ENCODE results near the gene TNIK. TPM values are rescaled to one million over a fixed set of nuclear protein-coding genes. Genes with fewer than 3 reads are reported as not detected.
A peak's percentile ranks its signal among the peaks of the same experiment; 100 is the strongest.

TNIK gene
- polyA plus RNA-seq, 1 donor from 2014 or later: 19.3 TPM

GRCh38 chr3:171373711-171374110, 86.5 kb downstream of the TNIK start:
- Histone ChIP-seq H2AFZ (ENCODE audit: low read depth, low read length) (no peak overlapping the region), H3K79me2 (replicated peaks; ENCODE audit: insufficient read depth, low read length) (no peaks in the 10 kb centered on the region), H3K9ac (ENCODE audit: low read length) (no peak overlapping the region), H4K20me1 (ENCODE audit: insufficient read depth) (no peaks in the 10 kb centered on the region), H3K9me2 (ENCODE audit: insufficient read depth, low read length) (no peaks in the 10 kb centered on the region), H3K4me3 (ENCODE audit: low read length) (peak overlapping the region; percentile 8), H3K9me3 (ENCODE audit: low read length) (no peaks in the 10 kb centered on the region), H3K4me2 (ENCODE audit: low read length) (no peak overlapping the region), H3F3A (ENCODE audit: insufficient read depth, low read length, poor library complexity, severe bottlenecking) (no peaks in the 10 kb centered on the region), H3K27me3 (ENCODE audit: insufficient read depth, low read depth, low read length) (no peaks in the 10 kb centered on the region), H3K36me3 (ENCODE audit: insufficient read depth, low read length) (no peaks in the 10 kb centered on the region), H3K27ac (ENCODE audit: low read length) (peak overlapping the region; percentile 36)
- TF ChIP-seq, protein P1, sequence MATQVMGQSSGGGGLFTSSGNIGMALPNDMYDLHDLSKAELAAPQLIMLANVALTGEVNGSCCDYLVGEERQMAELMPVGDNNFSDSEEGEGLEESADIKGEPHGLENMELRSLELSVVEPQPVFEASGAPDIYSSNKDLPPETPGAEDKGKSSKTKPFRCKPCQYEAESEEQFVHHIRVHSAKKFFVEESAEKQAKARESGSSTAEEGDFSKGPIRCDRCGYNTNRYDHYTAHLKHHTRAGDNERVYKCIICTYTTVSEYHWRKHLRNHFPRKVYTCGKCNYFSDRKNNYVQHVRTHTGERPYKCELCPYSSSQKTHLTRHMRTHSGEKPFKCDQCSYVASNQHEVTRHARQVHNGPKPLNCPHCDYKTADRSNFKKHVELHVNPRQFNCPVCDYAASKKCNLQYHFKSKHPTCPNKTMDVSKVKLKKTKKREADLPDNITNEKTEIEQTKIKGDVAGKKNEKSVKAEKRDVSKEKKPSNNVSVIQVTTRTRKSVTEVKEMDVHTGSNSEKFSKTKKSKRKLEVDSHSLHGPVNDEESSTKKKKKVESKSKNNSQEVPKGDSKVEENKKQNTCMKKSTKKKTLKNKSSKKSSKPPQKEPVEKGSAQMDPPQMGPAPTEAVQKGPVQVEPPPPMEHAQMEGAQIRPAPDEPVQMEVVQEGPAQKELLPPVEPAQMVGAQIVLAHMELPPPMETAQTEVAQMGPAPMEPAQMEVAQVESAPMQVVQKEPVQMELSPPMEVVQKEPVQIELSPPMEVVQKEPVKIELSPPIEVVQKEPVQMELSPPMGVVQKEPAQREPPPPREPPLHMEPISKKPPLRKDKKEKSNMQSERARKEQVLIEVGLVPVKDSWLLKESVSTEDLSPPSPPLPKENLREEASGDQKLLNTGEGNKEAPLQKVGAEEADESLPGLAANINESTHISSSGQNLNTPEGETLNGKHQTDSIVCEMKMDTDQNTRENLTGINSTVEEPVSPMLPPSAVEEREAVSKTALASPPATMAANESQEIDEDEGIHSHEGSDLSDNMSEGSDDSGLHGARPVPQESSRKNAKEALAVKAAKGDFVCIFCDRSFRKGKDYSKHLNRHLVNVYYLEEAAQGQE (IDR thresholded peaks at IDR 0.05; ENCODE audit: borderline replicate concordance): no peak
- no peak for TF ChIP-seq EZH2 (IDR thresholded peaks at IDR 0.05; ENCODE audit: borderline replicate concordance, insufficient read depth, low read length, poor library complexity, severe bottlenecking)
- no peak for TF ChIP-seq TAF1 (IDR thresholded peaks at IDR 0.05; ENCODE audit: low read depth)
- TF ChIP-seq, protein P2, sequence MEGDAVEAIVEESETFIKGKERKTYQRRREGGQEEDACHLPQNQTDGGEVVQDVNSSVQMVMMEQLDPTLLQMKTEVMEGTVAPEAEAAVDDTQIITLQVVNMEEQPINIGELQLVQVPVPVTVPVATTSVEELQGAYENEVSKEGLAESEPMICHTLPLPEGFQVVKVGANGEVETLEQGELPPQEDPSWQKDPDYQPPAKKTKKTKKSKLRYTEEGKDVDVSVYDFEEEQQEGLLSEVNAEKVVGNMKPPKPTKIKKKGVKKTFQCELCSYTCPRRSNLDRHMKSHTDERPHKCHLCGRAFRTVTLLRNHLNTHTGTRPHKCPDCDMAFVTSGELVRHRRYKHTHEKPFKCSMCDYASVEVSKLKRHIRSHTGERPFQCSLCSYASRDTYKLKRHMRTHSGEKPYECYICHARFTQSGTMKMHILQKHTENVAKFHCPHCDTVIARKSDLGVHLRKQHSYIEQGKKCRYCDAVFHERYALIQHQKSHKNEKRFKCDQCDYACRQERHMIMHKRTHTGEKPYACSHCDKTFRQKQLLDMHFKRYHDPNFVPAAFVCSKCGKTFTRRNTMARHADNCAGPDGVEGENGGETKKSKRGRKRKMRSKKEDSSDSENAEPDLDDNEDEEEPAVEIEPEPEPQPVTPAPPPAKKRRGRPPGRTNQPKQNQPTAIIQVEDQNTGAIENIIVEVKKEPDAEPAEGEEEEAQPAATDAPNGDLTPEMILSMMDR (IDR thresholded peaks at IDR 0.05; ENCODE audit: poor library complexity, severe bottlenecking): no peak
- no peak for TF ChIP-seq POLR2AphosphoS5 (IDR thresholded peaks at IDR 0.05)
- TF ChIP-seq RAD21 (conservative IDR thresholded peaks at IDR 0.05): no peak
- no peak for TF ChIP-seq MXI1 (conservative IDR thresholded peaks at IDR 0.05; ENCODE audit: poor library complexity, severe bottlenecking)
- TF ChIP-seq SMC3 (conservative IDR thresholded peaks at IDR 0.05; ENCODE audit: poor library complexity): no peak
- no peak for TF ChIP-seq EP300 (conservative IDR thresholded peaks at IDR 0.05; ENCODE audit: poor library complexity, severe bottlenecking)

DNA sequence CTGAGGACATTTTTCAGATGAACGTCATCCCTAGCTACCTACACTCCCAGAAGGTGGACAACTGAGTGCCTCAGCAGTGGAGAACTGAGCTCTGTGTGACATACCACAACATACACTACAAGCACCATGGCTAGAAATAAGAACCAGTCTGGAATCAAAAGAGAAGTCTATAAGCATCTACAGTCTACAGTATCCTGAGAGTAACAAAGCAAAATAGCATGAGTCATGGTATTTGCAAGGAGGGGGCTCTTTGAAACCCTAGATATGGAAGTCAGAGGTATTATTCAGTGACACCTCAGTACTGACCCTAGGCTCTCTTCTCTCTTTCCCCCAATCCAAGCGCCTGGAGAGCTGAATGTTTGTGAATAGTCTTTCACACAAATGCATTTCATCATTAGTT, 87.5 kb downstream of the TNIK start:
- H3K27ac ChIP-seq (ENCODE audit: low read length): no peak overlapping the region
- no peak for TF ChIP-seq EP300 (conservative IDR thresholded peaks at IDR 0.05; ENCODE audit: poor library complexity, severe bottlenecking)
- TF ChIP-seq MXI1 (conservative IDR thresholded peaks at IDR 0.05; ENCODE audit: poor library complexity, severe bottlenecking): no peak
- no peak for TF ChIP-seq EZH2 (IDR thresholded peaks at IDR 0.05; ENCODE audit: borderline replicate concordance, insufficient read depth, low read length, poor library complexity, severe bottlenecking)
- TF ChIP-seq, protein P1 (IDR thresholded peaks at IDR 0.05; ENCODE audit: borderline replicate concordance): no peak
- TF ChIP-seq SMC3 (conservative IDR thresholded peaks at IDR 0.05; ENCODE audit: poor library complexity): no peak
- no peak for TF ChIP-seq TAF1 (IDR thresholded peaks at IDR 0.05; ENCODE audit: low read depth)
- TF ChIP-seq POLR2AphosphoS5 (IDR thresholded peaks at IDR 0.05): no peak
- TF ChIP-seq, protein P2 (IDR thresholded peaks at IDR 0.05; ENCODE audit: poor library complexity, severe bottlenecking): no peak
- TF ChIP-seq RAD21 (conservative IDR thresholded peaks at IDR 0.05): no peak
- no peaks in the 10 kb centered on the region for H3F3A ChIP-seq (ENCODE audit: insufficient read depth, low read length, poor library complexity, severe bottlenecking)
- H3K4me3 ChIP-seq (ENCODE audit: low read length): no peak overlapping the region
- no peaks in the 10 kb centered on the region for H3K79me2 ChIP-seq (replicated peaks; ENCODE audit: insufficient read depth, low read length)
- no peak overlapping the region for H3K9ac ChIP-seq (ENCODE audit: low read length)
- no peaks in the 10 kb centered on the region for H3K27me3 ChIP-seq (ENCODE audit: insufficient read depth, low read depth, low read length)
- H4K20me1 ChIP-seq (ENCODE audit: insufficient read depth): no peaks in the 10 kb centered on the region
- H2AFZ ChIP-seq (ENCODE audit: low read depth, low read length): no peak overlapping the region
- no peak overlapping the region for H3K4me2 ChIP-seq (ENCODE audit: low read length)
- H3K9me2 ChIP-seq (ENCODE audit: insufficient read depth, low read length): no peaks in the 10 kb centered on the region
- no peaks in the 10 kb centered on the region for H3K36me3 ChIP-seq (ENCODE audit: insufficient read depth, low read length)
- no peaks in the 10 kb centered on the region for H3K9me3 ChIP-seq (ENCODE audit: low read length)
